ENCODE data around the gene TRABD.

Gene TRABD

DNA sequence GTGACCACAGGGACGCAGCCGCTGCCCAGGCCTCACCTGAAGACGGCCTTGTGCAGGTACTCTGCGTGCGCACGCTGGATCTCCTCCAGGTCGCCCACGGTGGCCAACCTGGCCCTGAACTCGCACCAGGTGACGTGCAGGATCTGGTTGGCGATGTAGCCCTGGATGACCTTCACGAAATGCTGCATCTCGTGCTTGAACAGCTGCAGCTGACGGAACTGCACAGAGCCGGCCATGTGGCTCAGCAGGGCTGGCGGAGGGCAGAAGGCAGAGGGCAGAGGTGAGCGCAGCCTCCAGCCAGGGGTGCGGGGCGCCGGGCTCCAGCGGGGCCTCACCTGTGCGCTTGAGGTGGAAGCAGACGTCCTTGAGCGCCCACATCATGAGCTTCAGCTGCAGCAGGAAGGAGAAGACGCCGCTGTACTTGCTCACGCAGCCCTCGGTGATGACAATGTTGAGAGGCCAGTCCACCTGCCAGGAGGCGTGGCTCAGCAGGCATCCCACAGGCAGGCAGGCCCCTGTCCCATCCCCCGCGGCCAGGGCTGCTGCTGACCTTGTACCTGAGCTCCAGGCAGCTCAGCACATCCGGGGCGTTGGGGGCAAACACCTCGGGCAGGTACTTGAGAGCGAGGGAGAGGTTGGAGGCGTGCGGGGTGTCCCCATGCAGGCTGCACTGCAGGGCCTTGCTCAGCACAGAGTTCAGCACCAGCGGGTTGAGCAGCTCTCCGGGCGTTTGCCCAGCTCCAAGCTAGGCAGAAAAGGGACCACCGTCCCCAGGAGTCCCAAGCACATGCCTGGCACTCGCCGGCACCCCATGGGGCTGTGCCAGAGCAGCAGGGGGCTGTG is 32.7 kb downstream of the TRABD start:
- no peak for TF ChIP-seq ZFX (IDR thresholded peaks at IDR 0.05; ENCODE audit: borderline replicate concordance)
- TF ChIP-seq, protein P1, sequence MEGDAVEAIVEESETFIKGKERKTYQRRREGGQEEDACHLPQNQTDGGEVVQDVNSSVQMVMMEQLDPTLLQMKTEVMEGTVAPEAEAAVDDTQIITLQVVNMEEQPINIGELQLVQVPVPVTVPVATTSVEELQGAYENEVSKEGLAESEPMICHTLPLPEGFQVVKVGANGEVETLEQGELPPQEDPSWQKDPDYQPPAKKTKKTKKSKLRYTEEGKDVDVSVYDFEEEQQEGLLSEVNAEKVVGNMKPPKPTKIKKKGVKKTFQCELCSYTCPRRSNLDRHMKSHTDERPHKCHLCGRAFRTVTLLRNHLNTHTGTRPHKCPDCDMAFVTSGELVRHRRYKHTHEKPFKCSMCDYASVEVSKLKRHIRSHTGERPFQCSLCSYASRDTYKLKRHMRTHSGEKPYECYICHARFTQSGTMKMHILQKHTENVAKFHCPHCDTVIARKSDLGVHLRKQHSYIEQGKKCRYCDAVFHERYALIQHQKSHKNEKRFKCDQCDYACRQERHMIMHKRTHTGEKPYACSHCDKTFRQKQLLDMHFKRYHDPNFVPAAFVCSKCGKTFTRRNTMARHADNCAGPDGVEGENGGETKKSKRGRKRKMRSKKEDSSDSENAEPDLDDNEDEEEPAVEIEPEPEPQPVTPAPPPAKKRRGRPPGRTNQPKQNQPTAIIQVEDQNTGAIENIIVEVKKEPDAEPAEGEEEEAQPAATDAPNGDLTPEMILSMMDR (IDR thresholded peaks at IDR 0.05), result no peak
- H3K27ac ChIP-seq, result peak overlapping the region; percentile 56

GRCh38 chr22:50218996-50219727 is 33.4 kb downstream of the TRABD start:
- TF ChIP-seq, protein P1 (IDR thresholded peaks at IDR 0.05), result no peak
- no peak for TF ChIP-seq ZFX (IDR thresholded peaks at IDR 0.05; ENCODE audit: borderline replicate concordance)

DNA sequence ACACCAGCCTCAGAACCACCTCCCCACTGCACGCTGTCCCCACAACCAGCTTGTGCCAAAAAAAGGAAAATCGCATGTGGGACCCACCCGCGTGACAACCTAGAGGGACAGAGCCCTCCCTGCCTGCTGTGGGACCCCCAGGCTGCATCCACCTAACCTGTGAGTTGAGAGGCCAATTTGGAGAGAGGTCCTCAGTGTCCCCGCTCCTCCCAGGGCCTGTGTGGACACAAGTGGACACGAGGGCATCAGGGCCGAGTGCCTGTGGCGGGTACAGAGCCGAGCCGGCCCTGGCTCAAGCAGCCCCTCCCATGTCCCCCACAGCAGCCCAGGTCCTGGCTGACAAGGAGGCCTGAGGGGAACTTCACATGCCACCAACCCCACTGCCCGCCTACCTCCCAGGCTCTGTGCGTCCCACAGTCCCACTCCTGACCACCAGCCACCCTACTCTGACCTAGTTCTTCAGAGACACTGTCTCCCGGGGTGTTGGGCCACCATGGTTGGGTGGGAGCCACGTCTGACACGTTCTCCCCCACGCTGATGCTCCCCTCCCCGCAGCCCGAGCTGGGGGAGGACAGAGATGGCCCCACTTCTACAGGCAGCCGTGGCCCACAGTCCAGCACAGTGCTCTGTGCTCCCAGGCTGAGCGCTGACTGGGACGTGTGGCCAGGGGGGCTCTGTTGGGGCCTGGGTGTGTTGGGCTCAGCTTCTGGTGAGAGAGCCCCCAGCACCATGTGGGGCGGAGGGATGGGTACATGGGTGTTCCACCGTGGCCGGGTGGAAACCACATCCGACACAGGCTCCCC is 34.3 kb downstream of the TRABD start:
- peak overlapping the region; percentile 56 for H3K27ac ChIP-seq
- no peak for TF ChIP-seq ZFX (IDR thresholded peaks at IDR 0.05; ENCODE audit: borderline replicate concordance)
- TF ChIP-seq, protein P1 (IDR thresholded peaks at IDR 0.05), result no peak

More at GRCh38 chr22:50218996-50219727, 33.4 kb downstream of the TRABD start:
- peak overlapping the region; percentile 56 for H3K27ac ChIP-seq

GRCh38 chr22:50220603-50221409 is 35.1 kb downstream of the TRABD start:
- H3K27ac ChIP-seq, result no peak overlapping the region
- TF ChIP-seq, protein P1 (IDR thresholded peaks at IDR 0.05), result no peak
- no peak for TF ChIP-seq ZFX (IDR thresholded peaks at IDR 0.05; ENCODE audit: borderline replicate concordance)

DNA sequence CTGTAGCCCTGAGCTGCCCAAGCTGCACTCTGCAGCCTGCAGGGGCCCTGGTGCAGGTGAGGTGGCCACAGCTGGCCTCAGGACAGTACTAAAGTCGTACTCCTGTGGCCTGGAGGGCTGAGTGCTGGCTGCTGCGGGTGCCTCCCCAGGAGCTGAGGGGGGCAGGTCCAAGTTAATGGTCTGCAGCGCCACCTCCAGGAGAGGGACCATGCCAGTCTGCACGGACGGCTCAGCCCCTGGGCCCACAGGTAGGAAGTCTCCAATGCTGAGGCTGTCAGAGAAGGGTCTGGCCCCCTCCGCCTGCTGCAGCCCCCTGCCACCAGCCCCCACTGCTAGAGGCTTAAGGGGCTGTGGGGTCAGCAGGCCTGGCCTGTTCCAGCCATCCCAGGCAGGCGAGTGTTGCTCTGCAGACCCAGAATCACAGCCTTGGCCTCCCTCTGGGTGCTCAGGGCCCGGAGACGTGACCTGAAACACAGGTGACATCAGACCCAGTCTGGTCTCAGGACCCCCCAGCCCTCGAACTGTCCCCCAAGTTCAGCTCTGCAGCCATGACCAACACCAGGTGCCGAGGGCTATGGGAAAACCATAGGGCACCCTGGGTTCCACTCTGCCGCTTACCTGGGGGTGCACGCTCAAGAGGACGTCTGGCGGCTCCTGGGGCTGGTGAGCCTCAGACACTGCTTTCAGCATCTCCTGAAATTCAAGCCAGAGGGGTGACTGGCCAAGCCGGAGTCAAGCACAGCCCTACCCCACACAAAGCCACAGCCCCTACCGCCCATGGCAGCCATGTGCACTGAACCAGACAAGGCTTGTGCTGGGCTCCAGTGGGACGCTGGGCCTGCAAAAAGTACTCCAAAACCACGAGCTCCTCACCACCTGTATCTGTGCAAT is 35.9 kb downstream of the TRABD start:
- TF ChIP-seq, protein P1 (IDR thresholded peaks at IDR 0.05), result peak; percentile 27; the same call in 1 of the 2 replicates
- no peak for TF ChIP-seq ZFX (IDR thresholded peaks at IDR 0.05; ENCODE audit: borderline replicate concordance)
- no peak overlapping the region for H3K27ac ChIP-seq

GRCh38 chr22:50222508-50222907 is 36.8 kb downstream of the TRABD start:
- no peak for TF ChIP-seq ZFX (IDR thresholded peaks at IDR 0.05; ENCODE audit: borderline replicate concordance)
- TF ChIP-seq, protein P1 (IDR thresholded peaks at IDR 0.05), result no peak
- no peak overlapping the region for H3K27ac ChIP-seq

Measured in 22Rv1 (cell line).